IMR-90 (cell line): ENCODE results near the gene BRI3BP. TPM values are rescaled to one million over a fixed set of nuclear protein-coding genes. Genes with fewer than 3 reads are reported as not detected.

ENCODE experiments used
- ATAC-seq: fragments of 200-7000 bp; cut with Tn5 transposase; 2 replicates; pipeline ENCODE4 v1.9.1; 2020; ENCODE audit warnings: low read depth, mild to moderate bottlenecking, moderate library complexity
- BruUV-seq: library from RNA; stranded (reverse); fragments of 400-500 nt; replicated peaks from 2 replicates; lab custom pipeline; 2021; lab: Mats Ljungman, UMichigan
- CTCF ChIA-PET: fragments of 300-600 bp; formaldehyde crosslinking; extraction: SDS; loops from one replicate; lab custom pipeline; 2021; ENCODE audit warnings: antibody characterized with exemption; lab: Yijun Ruan, JAX
- POLR2A ChIA-PET: fragments of 300-600 bp; sonication (Branson Sonifier 250); formaldehyde crosslinking; loops from one replicate; lab custom pipeline; 2022; ENCODE audit warnings: antibody characterized with exemption; ENCODE audit not compliant: unreplicated experiment; lab: Charles Lee
- DNase-seq: peaks from one replicate; pipeline ENCODE4 v3.0.0; 2013
- H2AFZ ChIP-seq: replicated peaks from 2 replicates; pipeline ENCODE3; 2013; ENCODE audit warnings: low read length, mild to moderate bottlenecking; ENCODE audit not compliant: poor library complexity
- H2AK5ac ChIP-seq: 2 replicates; pipeline ENCODE4 v1.6.1; 2013; ENCODE audit warnings: low read depth, low read length, inconsistent platforms
- H2AK9ac ChIP-seq: replicated peaks from 2 replicates; pipeline ENCODE3; 2013; ENCODE audit warnings: mild to moderate bottlenecking, low read depth, low read length, moderate library complexity; ENCODE audit not compliant: poor library complexity
- H2BK120ac ChIP-seq: 2 replicates; pipeline ENCODE4 v1.6.1; 2013; ENCODE audit warnings: low read depth, low read length, inconsistent platforms
- H2BK15ac ChIP-seq: 3 replicates; pipeline ENCODE4 v1.6.1; 2013; ENCODE audit warnings: low read depth, low read length, inconsistent platforms
- H2BK20ac ChIP-seq: 2 replicates; pipeline ENCODE4 v1.6.1; 2013; ENCODE audit warnings: low read depth, mild to moderate bottlenecking, inconsistent platforms, low read length, moderate library complexity
- H2BK5ac ChIP-seq: 2 replicates; pipeline ENCODE4 v1.6.1; 2013; ENCODE audit warnings: mild to moderate bottlenecking, low read depth, low read length, inconsistent platforms; ENCODE audit not compliant: poor library complexity, severe bottlenecking
- H3K14ac ChIP-seq: replicated peaks from 2 replicates; pipeline ENCODE4 v1.6.1; 2013; ENCODE audit warnings: low read depth, low read length, inconsistent platforms
- H3K18ac ChIP-seq: 2 replicates; pipeline ENCODE4 v1.6.1; 2013; ENCODE audit warnings: low read depth, low read length, control low read depth
- H3K23ac ChIP-seq: 2 replicates; pipeline ENCODE4 v1.6.1; 2013; ENCODE audit warnings: low read depth, low read length, inconsistent platforms
- H3K27ac ChIP-seq: 2 replicates; pipeline ENCODE4 v1.5.1; 2013; ENCODE audit warnings: mild to moderate bottlenecking, control low read depth, low read length; ENCODE audit not compliant: insufficient read depth
- H3K27me3 ChIP-seq: 2 replicates; pipeline ENCODE4 v1.6.1; 2013; ENCODE audit warnings: low read length; ENCODE audit not compliant: control insufficient read depth, insufficient read depth
- H3K36me3 ChIP-seq: 2 replicates; pipeline ENCODE4 v1.6.1; 2013; ENCODE audit warnings: low read length, mixed read lengths; ENCODE audit not compliant: control insufficient read depth, insufficient read depth
- H3K4ac ChIP-seq: 2 replicates; pipeline ENCODE4 v1.6.1; 2013; ENCODE audit warnings: low read depth, low read length, inconsistent platforms
- H3K4me1 ChIP-seq: 2 replicates; pipeline ENCODE4 v1.6.1; 2013; ENCODE audit warnings: low read length, mixed read lengths; ENCODE audit not compliant: control insufficient read depth, insufficient read depth
- H3K4me2 ChIP-seq: 2 replicates; pipeline ENCODE4 v1.6.1; 2013; ENCODE audit warnings: low read depth, mild to moderate bottlenecking, control low read depth, low read length, moderate library complexity
- H3K4me3 ChIP-seq: 2 replicates; pipeline ENCODE4 v1.5.1; 2013; ENCODE audit warnings: low read depth, mild to moderate bottlenecking, control low read depth, low read length, moderate library complexity; ENCODE audit not compliant: insufficient read depth
- H3K56ac ChIP-seq: 2 replicates; pipeline ENCODE4 v1.6.1; 2013; ENCODE audit warnings: low read length, inconsistent platforms; ENCODE audit not compliant: insufficient read depth; ENCODE audit errors: extremely low read depth
- H3K79me1 ChIP-seq, 2 experiments: 2 replicates each; pipeline ENCODE4 v1.6.1; 2013; ENCODE audit warnings: low read length in 2 of 2, inconsistent platforms in 1 of 2, low read depth in 1 of 2
- H3K9ac ChIP-seq: 2 replicates; pipeline ENCODE4 v1.6.1; 2013; ENCODE audit warnings: low read depth, low read length, control low read depth
- H3K9me1 ChIP-seq: 2 replicates; pipeline ENCODE4 v1.6.1; 2013; ENCODE audit warnings: low read length, inconsistent platforms; ENCODE audit not compliant: insufficient read depth
- H3K9me3 ChIP-seq: 2 replicates; pipeline ENCODE4 v1.6.1; 2013; ENCODE audit warnings: low read length; ENCODE audit not compliant: control insufficient read depth, insufficient read depth
- H4K20me1 ChIP-seq: 2 replicates; pipeline ENCODE4 v1.6.1; 2013; ENCODE audit warnings: low read length, inconsistent platforms; ENCODE audit not compliant: insufficient read depth
- H4K5ac ChIP-seq: 2 replicates; pipeline ENCODE4 v1.6.1; 2013; ENCODE audit warnings: mild to moderate bottlenecking, low read depth, low read length, control low read depth
- H4K8ac ChIP-seq, 2 experiments: 2 replicates each; pipeline ENCODE4 v1.6.1; 2013; ENCODE audit warnings: low read depth in 2 of 2, low read length in 2 of 2, control low read depth in 1 of 2, inconsistent platforms in 1 of 2
- H4K91ac ChIP-seq: 2 replicates; pipeline ENCODE4 v1.6.1; 2013; ENCODE audit warnings: low read depth, low read length, inconsistent platforms; ENCODE audit not compliant: insufficient read depth
- BHLHE40 ChIP-seq: fragments of 150-350 bp; IDR thresholded peaks from 2 replicates; pipeline ENCODE4 v1.6.1; 2016; ENCODE audit warnings: mild to moderate bottlenecking, low read depth, low read length
- ELK1 ChIP-seq: fragments of 150-350 bp; IDR thresholded peaks from 2 replicates; pipeline ENCODE4 v1.6.1; 2016; ENCODE audit warnings: low read depth, mild to moderate bottlenecking, low read length, moderate library complexity, borderline replicate concordance
- MAFK ChIP-seq: IDR thresholded peaks from 2 replicates; pipeline ENCODE4 v1.6.1; 2012; ENCODE audit warnings: low read depth, low read length, improper control_type of control experiment
- MAZ ChIP-seq: IDR thresholded peaks from 2 replicates; pipeline ENCODE4 v1.6.1; 2012; ENCODE audit warnings: low read depth, mild to moderate bottlenecking, low read length, improper control_type of control experiment, moderate library complexity, borderline replicate concordance
- MXI1 ChIP-seq: IDR thresholded peaks from 2 replicates; pipeline ENCODE4 v1.6.1; 2012; ENCODE audit warnings: low read depth, mild to moderate bottlenecking, low read length, moderate library complexity, borderline replicate concordance
- RCOR1 ChIP-seq: IDR thresholded peaks from 2 replicates; pipeline ENCODE4 v1.6.1; 2012; ENCODE audit warnings: mild to moderate bottlenecking, low read length, improper control_type of control experiment; ENCODE audit not compliant: insufficient replicate concordance
- RFX5 ChIP-seq: IDR thresholded peaks from 2 replicates; pipeline ENCODE4 v1.8.0; 2012; ENCODE audit warnings: low read depth, mild to moderate bottlenecking, low read length, moderate library complexity
- SMC3 ChIP-seq: fragments of 150-350 bp; IDR thresholded peaks from 2 replicates; pipeline ENCODE4 v1.6.1; 2016; ENCODE audit warnings: low read depth, mild to moderate bottlenecking, antibody characterized with exemption, low read length, moderate library complexity
- USF2 ChIP-seq: fragments of 150-350 bp; IDR thresholded peaks from 2 replicates; pipeline ENCODE4 v1.6.1; 2017; ENCODE audit warnings: mild to moderate bottlenecking, antibody characterized with exemption, low read length, low read depth
- WGBS, 2 experiments: methylation state at CpG; one replicate each; pipeline versions ENCODE4 v1.1.5 to v1.1.7; 2013; ENCODE audit warnings: missing lambda C conversion rate in 2 of 2; ENCODE audit not compliant: insufficient read length in 1 of 2; ENCODE audit errors: extremely low coverage in 2 of 2; 5-methylcytosine and 5-hydroxymethylcytosine counted together
- dilution Hi-C: fragments of 300-500 bp; cut with HindIII; formaldehyde crosslinking; loops from one replicate; pipeline ENCODE4 v1.14.3; 2018; ENCODE audit warnings: low sequenced_read_pairs; ENCODE audit not compliant: unreplicated experiment
- in situ Hi-C: fragments of 300-500 bp; cut with MboI; formaldehyde crosslinking; loops from 3 replicates; pipeline ENCODE4 v1.14.3; 2019; ENCODE audit warnings: low sequenced_read_pairs, inconsistent platforms, mixed read lengths
- intact Hi-C: fragments of 100-400 bp; cut with micrococcal nuclease; formaldehyde crosslinking; loops from 2 replicates; pipeline ENCODE4 v1.10.0; 2022
- polyA plus RNA-seq, 3 experiments: library from polyadenylated mRNA; depleted of rRNA; stranded (reverse); fragments of >200 nt; gene quantifications; 2 replicates each; pipeline ENCODE4 v1.2.3, GENCODE V29; 2012; ENCODE audit warnings: low replicate concordance in 1 of 3
- total RNA-seq: library from RNA; depleted of rRNA; stranded (reverse); fragments of >200 nt; gene quantifications from 2 replicates; pipeline ENCODE4 v1.2.3, GENCODE V29; 2012

The BRI3BP gene
- total and polyA plus RNA-seq, 2 of the 4 experiments (the other 2 are of a cell fraction): 2.5 to 2.8 TPM

- Histone ChIP-seq H3K4ac (no peak overlapping the region), H2BK120ac (no peak overlapping the region), H3K9me3 (peaks cover 2% of the 10 kb centered on the region; the same call in 1 of the 2 replicates), H3K14ac (no peak overlapping the region), H3K4me1 (no peaks in the 10 kb centered on the region), H3K27me3 (no peaks in the 10 kb centered on the region), H2AFZ (no peak overlapping the region), H3K18ac (no peak overlapping the region), H3K4me3 (no peak overlapping the region), H3K79me1 (no peaks in the 10 kb centered on the region), H4K91ac (no peak overlapping the region), H4K20me1 (no peaks in the 10 kb centered on the region), H2BK15ac (no peak overlapping the region), H3K4me2 (no peak overlapping the region), H2BK20ac (no peak overlapping the region), H3K36me3 (peaks cover 2% of the 10 kb centered on the region; the same call in 1 of the 2 replicates), H2AK9ac (no peak overlapping the region), H3K56ac (no peak overlapping the region), H3K9ac (no peak overlapping the region), H3K9me1 (peaks cover 7% of the 10 kb centered on the region; the same call in 1 of the 2 replicates), H3K23ac (no peak overlapping the region), H2BK5ac (no peak overlapping the region), H3K27ac (no peak overlapping the region), H4K5ac (no peak overlapping the region), H2AK5ac (no peak overlapping the region), H4K8ac (no peak overlapping the region)
- ChIA-PET CTCF (no interaction called here), POLR2A (no interaction called here)
- ATAC-seq (no peak), DNase-seq (no peak)
- intact Hi-C loops: no loop called here
- BruUV-seq: no TSS peak
- TF ChIP-seq RFX5 (no peak), SMC3 (no peak), MXI1 (no peak), MAZ (no peak), MAFK (no peak), USF2 (no peak), ELK1 (no peak), RCOR1 (no peak), BHLHE40 (no peak)
- in situ Hi-C loops: no loop called here
- dilution Hi-C loops: no loop called here
- WGBS, 2 experiments: no CpG with 5 or more reads among the region's 5 CpGs
Measured at GRCh38 chr12:125021771-125022170, 28.3 kb downstream of the BRI3BP start.
